ENCODE data around the gene SEMA3D. TPM values are rescaled to one million over a fixed set of nuclear protein-coding genes. Genes with fewer than 3 reads are reported as not detected.

The SEMA3D gene
- polyA plus RNA-seq, 1 experiment, result 7.4 TPM

GRCh38 chr7:84971360-84971759, 215.5 kb downstream of the SEMA3D start:
- no peak overlapping the region for H3K27ac ChIP-seq (ENCODE audit: low read depth, low read length)
- TF ChIP-seq CTCF (IDR thresholded peaks at IDR 0.05; ENCODE audit: low read depth, low read length), result no peak
- H3K9me3 ChIP-seq (ENCODE audit: control insufficient read depth, insufficient read depth, low read length), result no peaks in the 10 kb centered on the region
- no peak for DNase-seq (ENCODE audit: low read depth, low spot score)
- ChIA-PET POLR2A (no interaction called here), CTCF (no interaction called here)
- H3K4me3 ChIP-seq (ENCODE audit: low read depth, low read length), result no peak overlapping the region
- H3K27me3 ChIP-seq (ENCODE audit: control insufficient read depth, insufficient read depth, low read length), result no peaks in the 10 kb centered on the region

DNA sequence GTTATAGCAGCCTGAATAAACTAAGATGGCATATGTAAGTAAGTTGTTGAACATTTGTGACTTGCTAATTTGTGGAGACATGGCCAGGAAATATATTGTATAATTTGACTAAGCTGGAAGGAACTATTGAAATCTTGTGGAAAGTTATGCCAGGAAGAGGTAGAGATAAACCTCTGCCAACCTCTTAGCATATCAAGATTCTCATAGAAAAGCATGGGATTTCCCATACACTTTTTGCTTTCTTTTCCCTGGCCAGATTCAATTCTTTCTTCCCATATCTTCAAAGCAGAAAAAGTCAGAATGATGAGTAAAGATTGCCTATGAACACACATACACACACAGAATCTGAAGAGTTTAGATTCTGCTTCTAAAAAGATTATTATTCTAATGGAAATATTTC, 216.2 kb downstream of the SEMA3D start:
- no peak for DNase-seq (ENCODE audit: low read depth, low spot score)
- ChIA-PET POLR2A (no interaction called here), CTCF (no interaction called here)
- Histone ChIP-seq H3K27me3 (ENCODE audit: control insufficient read depth, insufficient read depth, low read length) (no peaks in the 10 kb centered on the region), H3K9me3 (ENCODE audit: control insufficient read depth, insufficient read depth, low read length) (no peaks in the 10 kb centered on the region), H3K27ac (ENCODE audit: low read depth, low read length) (no peak overlapping the region), H3K4me3 (ENCODE audit: low read depth, low read length) (no peak overlapping the region)
- TF ChIP-seq CTCF (IDR thresholded peaks at IDR 0.05; ENCODE audit: low read depth, low read length), result no peak

- Histone ChIP-seq H3K4me3 (ENCODE audit: low read depth, low read length) (no peak overlapping the region), H3K27ac (ENCODE audit: low read depth, low read length) (no peak overlapping the region), H3K27me3 (ENCODE audit: control insufficient read depth, insufficient read depth, low read length) (no peaks in the 10 kb centered on the region), H3K9me3 (ENCODE audit: control insufficient read depth, insufficient read depth, low read length) (no peaks in the 10 kb centered on the region)
- DNase-seq (ENCODE audit: low read depth, low spot score), result no peak
- POLR2A ChIA-PET, result no interaction called here
- TF ChIP-seq CTCF (IDR thresholded peaks at IDR 0.05; ENCODE audit: low read depth, low read length), result no peak
- CTCF ChIA-PET, result interaction anchor here (0.7 kb wide), 1 partner anchor 32 kb away, joined by 3 read pairs; no protein-coding TSS in a partner anchor
These were observed 233.6 kb downstream of the SEMA3D start for GRCh38 chr7:84953234-84953633.

DNA sequence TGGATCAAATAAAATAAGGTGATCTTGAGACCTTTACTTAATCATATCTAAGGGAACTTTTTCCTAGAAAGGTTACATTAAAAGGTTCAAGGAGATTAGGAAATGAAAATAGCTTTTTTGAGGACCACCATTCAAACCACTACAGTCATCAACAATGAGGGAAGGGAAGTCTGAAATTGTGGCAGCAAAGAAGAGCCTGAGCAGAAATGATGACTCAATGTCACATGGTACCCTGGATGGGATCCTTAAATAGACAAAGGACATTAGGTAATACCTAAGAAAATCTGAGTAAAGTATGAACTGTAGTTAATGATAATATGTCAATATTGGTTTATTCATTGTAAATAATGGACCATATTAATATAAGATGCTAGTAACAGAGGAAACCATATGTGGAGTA, 236.0 kb downstream of the SEMA3D start:
- no peak for TF ChIP-seq CTCF (IDR thresholded peaks at IDR 0.05; ENCODE audit: low read depth, low read length)
- no peak for DNase-seq (ENCODE audit: low read depth, low spot score)
- Histone ChIP-seq H3K27me3 (ENCODE audit: control insufficient read depth, insufficient read depth, low read length) (no peaks in the 10 kb centered on the region), H3K4me3 (ENCODE audit: low read depth, low read length) (no peak overlapping the region), H3K9me3 (ENCODE audit: control insufficient read depth, insufficient read depth, low read length) (no peaks in the 10 kb centered on the region), H3K27ac (ENCODE audit: low read depth, low read length) (no peak overlapping the region)
- ChIA-PET CTCF (no interaction called here), POLR2A (no interaction called here)

DNA sequence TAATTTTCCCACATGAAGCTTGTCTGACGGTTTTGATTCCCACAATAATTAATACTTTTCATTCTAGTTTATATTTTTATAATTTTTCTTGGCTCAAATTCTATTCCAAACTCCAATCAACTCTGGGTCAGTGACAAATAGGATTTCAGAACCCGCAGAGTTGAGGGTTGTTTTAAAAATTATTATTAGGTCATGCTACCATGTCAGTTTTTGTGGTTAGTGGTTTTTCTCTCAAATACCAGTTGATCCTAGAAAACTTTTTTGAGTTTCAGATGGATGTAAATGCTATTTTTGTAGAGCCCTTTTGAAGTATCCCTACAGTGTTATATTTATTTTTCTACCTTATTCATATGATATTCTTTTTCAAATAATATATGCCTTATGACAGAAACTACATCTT, 237.4 kb downstream of the SEMA3D start:
- ChIA-PET CTCF (no interaction called here), POLR2A (no interaction called here)
- H3K27me3 ChIP-seq (ENCODE audit: control insufficient read depth, insufficient read depth, low read length), result no peaks in the 10 kb centered on the region
- H3K27ac ChIP-seq (ENCODE audit: low read depth, low read length), result no peak overlapping the region
- no peak for TF ChIP-seq CTCF (IDR thresholded peaks at IDR 0.05; ENCODE audit: low read depth, low read length)
- no peak for DNase-seq (ENCODE audit: low read depth, low spot score)
- no peak overlapping the region for H3K4me3 ChIP-seq (ENCODE audit: low read depth, low read length)
- no peaks in the 10 kb centered on the region for H3K9me3 ChIP-seq (ENCODE audit: control insufficient read depth, insufficient read depth, low read length)

Measured in AG04450 (cell line).